ENCODE measurements around the gene C3orf70. TPM values are rescaled to one million over a fixed set of nuclear protein-coding genes. Genes with fewer than 3 reads are reported as not detected.

Gene C3orf70
- total RNA-seq, 4 donors from 2014 or later: 7.8 to 13.8 (median 9.8) TPM

DNA sequence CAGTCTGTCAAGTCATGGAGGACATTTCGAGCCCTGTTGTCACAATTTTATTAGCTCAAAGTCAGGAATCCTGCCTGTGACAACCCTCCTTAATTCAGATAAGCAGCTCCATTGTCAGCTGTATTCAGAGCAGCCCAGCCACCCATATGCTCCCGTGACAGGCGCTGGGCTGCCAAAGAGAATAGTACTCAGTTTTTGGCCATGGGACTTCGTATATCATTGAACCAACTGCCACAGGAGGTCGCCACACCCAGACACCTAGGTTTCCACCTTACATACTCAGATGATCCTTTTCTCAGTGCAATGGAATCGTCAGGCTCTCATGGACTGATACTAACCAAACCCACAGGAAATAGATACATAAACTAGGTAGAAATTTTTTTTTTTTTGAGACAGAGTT is 100.2 kb downstream of the C3orf70 start:
- Histone ChIP-seq H3K27me3 (no peaks in the 10 kb centered on the region), H3K36me3 (peaks cover 0 to 92% (median 6%) of the 10 kb centered on the region in 3 donors), H3K27ac (no peak overlapping the region), H3K9me3 (peaks cover 0 to 23% (median 0%) of the 10 kb centered on the region in 4 donors), H3K4me1 (no peaks in the 10 kb centered on the region), H3K4me3 (no peak overlapping the region)
- TF ChIP-seq, protein P1, sequence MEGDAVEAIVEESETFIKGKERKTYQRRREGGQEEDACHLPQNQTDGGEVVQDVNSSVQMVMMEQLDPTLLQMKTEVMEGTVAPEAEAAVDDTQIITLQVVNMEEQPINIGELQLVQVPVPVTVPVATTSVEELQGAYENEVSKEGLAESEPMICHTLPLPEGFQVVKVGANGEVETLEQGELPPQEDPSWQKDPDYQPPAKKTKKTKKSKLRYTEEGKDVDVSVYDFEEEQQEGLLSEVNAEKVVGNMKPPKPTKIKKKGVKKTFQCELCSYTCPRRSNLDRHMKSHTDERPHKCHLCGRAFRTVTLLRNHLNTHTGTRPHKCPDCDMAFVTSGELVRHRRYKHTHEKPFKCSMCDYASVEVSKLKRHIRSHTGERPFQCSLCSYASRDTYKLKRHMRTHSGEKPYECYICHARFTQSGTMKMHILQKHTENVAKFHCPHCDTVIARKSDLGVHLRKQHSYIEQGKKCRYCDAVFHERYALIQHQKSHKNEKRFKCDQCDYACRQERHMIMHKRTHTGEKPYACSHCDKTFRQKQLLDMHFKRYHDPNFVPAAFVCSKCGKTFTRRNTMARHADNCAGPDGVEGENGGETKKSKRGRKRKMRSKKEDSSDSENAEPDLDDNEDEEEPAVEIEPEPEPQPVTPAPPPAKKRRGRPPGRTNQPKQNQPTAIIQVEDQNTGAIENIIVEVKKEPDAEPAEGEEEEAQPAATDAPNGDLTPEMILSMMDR (IDR thresholded peaks at IDR 0.05): no peak
- TF ChIP-seq POLR2A (IDR thresholded peaks at IDR 0.05): no peak
- no peak for TF ChIP-seq EP300 (IDR thresholded peaks at IDR 0.05)
- DNase-seq (ENCODE audit: low spot score in 2 of 2): no peak
- WGBS, 2 donors: 80 to 86% methylated on average over 6 of the region's 6 CpGs

DNA sequence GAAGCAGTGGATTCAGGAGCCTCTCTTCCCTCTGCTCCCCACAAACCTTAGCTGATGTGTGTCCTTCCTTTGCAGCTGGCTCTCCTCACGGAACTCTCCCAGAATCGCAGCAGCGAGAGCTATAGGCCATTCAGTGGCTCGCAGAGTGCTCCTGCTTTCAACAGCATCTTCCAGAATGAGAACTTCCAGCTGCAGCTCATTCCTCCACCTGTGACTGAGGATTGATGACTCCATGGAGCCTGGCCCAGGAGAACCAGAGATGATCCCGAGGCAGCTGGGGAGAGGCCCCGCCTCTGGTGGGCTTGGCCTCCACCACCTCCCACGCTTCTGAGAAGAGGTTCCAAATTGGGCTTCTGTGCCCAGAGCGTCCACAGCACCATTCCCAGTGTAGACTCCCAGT is 101.1 kb downstream of the C3orf70 start:
- Histone ChIP-seq H3K4me3 (no peak overlapping the region), H3K27me3 (no peaks in the 10 kb centered on the region), H3K27ac (no peak overlapping the region), H3K36me3 (peaks cover 0 to 89% (median 6%) of the 10 kb centered on the region in 3 donors), H3K4me1 (no peaks in the 10 kb centered on the region), H3K9me3 (peaks cover 0 to 15% (median 0%) of the 10 kb centered on the region in 4 donors)
- TF ChIP-seq POLR2A (IDR thresholded peaks at IDR 0.05) (no peak), EP300 (IDR thresholded peaks at IDR 0.05) (no peak)
- TF ChIP-seq, protein P1 (IDR thresholded peaks at IDR 0.05): no peak
- DNase-seq (ENCODE audit: low spot score in 2 of 2): no peak
- WGBS, 2 donors: 93 to 94% methylated on average over 8 of the region's 8 CpGs

DNA sequence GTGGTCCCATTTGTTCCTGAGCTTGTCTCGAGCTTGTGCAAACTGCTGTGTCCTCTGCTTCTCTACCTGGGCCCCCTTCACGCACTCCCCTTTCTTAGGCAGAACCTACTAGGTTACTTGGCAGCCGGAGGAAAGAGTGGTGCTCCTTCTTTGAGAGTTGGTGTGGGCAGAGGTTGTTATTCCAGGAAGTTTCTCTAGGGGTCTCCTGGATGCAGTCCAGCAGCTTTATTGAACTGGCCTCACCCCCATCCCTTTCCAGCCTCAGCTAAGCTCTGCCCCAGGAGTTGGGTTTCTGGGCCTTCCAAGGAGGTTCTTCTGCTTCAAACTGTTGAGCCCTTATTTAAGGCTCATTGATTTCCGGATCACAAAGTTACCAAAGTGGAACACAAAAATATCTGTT is 103.2 kb downstream of the C3orf70 start:
- 92 to 95% methylated on average over 4 of the region's 4 CpGs for WGBS, 2 donors
- Histone ChIP-seq H3K4me3 (no peak overlapping the region), H3K9me3 (peaks cover 0 to 3% (median 0%) of the 10 kb centered on the region in 4 donors), H3K36me3 (peaks cover 0 to 71% (median 6%) of the 10 kb centered on the region in 3 donors), H3K27me3 (no peaks in the 10 kb centered on the region), H3K4me1 (peaks cover 0 to 12% (median 2%) of the 10 kb centered on the region in 4 donors), H3K27ac (no peak overlapping the region)
- DNase-seq (ENCODE audit: low spot score in 2 of 2): no peak
- TF ChIP-seq EP300 (IDR thresholded peaks at IDR 0.05) (no peak), POLR2A (IDR thresholded peaks at IDR 0.05) (no peak)
- TF ChIP-seq, protein P1 (IDR thresholded peaks at IDR 0.05): no peak

DNA sequence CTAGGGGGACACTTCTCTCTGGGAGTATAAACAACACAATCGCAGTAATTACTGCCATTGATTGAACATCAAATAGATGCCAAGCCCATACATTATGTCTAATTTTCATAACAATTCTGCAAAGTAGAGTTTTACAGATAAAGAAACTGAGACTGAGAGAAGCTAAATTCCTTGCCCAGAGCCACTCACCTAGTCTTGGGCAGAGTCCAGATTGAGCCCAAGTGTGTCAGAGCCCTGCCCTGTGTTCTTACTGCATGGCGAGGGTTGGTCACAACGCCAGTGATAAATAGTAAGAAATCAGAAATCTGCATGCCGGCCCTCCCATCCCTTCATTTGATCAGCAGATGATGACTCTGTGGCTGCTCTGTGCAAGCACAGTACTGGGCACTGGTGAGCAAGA is 106.3 kb downstream of the C3orf70 start:
- Histone ChIP-seq H3K4me1 (peaks cover 0 to 12% (median 2%) of the 10 kb centered on the region in 4 donors), H3K36me3 (peaks cover 0 to 44% (median 6%) of the 10 kb centered on the region in 3 donors), H3K9me3 (no peaks in the 10 kb centered on the region), H3K27me3 (no peaks in the 10 kb centered on the region), H3K4me3 (no peak overlapping the region), H3K27ac (peak overlapping the region in 2 of 4 donors; percentile 20 to 23)
- DNase-seq (ENCODE audit: low spot score in 2 of 2): no peak
- WGBS, 2 donors: 89 to 94% methylated on average over 4 of the region's 4 CpGs
- TF ChIP-seq POLR2A (IDR thresholded peaks at IDR 0.05) (no peak), EP300 (IDR thresholded peaks at IDR 0.05) (no peak)
- TF ChIP-seq, protein P1 (IDR thresholded peaks at IDR 0.05): no peak

DNA sequence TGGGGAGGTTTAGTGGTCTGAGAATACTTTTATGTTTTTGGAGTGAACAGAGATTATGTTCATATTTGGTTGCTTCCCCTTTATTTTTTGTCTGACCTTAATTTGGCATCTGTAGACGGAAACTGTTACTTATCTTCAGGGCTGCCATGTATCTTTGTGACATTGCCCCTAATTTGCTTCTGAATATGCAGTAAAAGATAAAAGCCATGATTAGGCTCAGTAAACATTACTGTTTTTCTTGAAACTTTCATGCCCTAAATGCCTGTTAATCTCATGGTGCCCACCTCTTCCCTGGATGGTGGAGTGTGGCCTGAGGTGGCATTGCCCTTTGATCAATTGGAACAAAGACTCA is 106.7 kb downstream of the C3orf70 start:
- no peak overlapping the region for H3K4me3 ChIP-seq
- 34 to 41% methylated on average over 1 of the region's 1 CpG for whole genome bisulfite sequencing, 2 donors

More for the DNA sequence above, 106.7 kb downstream of the C3orf70 start:
- peaks cover 0 to 39% (median 4%) of the 10 kb centered on the region in 3 donors for H3K36me3 ChIP-seq
- no peak for DNase-seq (ENCODE audit: low spot score in 2 of 2)
- TF ChIP-seq EP300 (IDR thresholded peaks at IDR 0.05): no peak
- TF ChIP-seq POLR2A (IDR thresholded peaks at IDR 0.05): no peak
- TF ChIP-seq, protein P1 (IDR thresholded peaks at IDR 0.05): no peak
- H3K27me3 ChIP-seq: no peaks in the 10 kb centered on the region
- no peaks in the 10 kb centered on the region for H3K9me3 ChIP-seq
- H3K4me1 ChIP-seq: peaks cover 0 to 12% (median 2%) of the 10 kb centered on the region in 4 donors
- peak overlapping the region in 2 of 4 donors; percentile 20 to 23 for H3K27ac ChIP-seq

Data from tibial nerve (tissue), 4 donors.